Activated naive CD4-positive, alpha-beta T cell treated with anti-CD3 and anti-CD28 coated beads, Interleukin-2, amount 50 U/mL, for 16 hours (primary cell): ENCODE measurements around the gene STX10.

Experiments used
- DNase-seq: peaks from one replicate; pipeline ENCODE4 v3.0.0-alpha.2; 2020

STX10 gene

DNA sequence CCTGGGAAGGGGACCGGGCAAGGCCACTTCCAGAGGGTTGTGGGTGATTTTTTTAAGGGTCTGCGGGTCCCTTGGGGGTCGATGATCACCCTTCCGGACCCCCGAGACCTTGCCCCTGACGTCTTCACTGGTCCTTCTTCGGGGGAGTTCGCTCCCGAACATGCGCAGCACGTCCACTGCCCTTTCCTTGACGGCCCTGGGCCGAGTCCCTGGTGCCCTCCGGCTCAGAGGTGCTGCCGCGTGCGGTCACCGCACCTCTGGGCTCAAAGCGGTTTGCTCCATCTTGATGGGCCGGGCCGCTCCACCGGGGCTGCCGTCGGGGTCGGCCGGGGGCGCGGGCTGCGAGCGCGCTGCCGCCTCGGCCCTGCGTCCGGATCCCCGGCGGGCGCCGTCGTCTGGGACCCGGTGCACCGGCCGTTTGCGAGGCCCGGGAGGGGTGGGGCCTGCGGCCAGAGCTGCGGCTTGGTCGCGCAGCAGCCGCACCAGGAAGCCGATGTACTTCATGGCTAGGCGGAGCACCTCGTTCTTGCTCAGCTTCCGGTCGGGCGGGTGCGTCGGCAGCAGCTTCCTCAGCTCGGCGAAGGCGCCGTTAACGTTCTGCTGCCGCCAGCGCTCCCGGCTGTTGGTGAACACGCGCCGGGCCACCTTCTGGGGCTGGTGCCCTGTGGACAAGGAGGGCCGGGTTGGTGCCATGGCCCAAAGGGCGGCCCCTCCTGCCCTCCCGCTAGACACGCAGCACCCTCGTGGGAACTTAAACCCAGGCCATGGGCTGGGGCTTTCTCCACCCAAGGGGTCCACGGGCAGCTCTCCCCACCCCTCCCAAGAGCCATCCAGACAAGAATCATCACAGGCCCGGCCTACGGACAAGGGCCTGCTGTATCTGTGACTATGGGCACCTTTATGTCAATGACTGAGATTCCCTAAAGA lies 50.8 kb downstream of the STX10 start:
- peak; percentile 77 for DNase-seq

DNA sequence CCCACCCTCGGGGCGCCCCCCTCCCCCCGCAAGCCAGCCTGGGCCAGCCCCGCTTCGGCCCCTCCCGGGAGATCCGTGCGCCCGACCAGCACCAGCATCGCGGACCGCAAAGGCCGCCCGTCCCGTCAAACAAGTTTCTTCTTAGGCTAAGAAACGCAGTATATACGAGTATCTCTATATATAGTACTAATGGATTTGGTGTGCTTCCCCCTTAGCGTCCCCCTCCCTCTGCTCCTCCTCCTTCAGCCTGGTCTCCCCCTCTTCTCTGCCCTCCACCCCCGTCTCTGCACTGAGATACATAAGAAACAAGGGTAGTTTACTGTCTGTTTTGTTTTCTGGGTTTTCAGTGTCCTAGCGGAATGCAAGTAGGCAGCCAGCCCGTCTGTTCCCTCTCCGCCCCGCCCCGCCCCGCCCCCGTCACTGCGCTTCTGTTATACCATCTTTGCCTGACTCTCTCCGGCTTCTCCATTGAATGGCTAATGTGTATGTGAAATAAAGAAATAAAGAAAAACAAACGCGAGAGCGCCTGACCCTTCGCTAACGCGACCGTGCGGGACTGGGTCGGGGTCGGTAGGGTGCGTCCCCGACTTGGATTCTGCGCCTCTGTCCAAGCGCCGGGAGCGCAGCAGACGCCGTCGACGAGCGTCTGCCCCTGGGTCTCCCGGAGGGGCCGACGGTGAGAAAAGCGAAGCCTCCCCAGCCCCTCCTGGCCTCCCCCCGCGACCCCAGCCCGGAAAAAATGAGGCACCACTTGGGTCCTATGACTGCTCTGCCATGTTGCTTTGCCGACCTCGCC lies 51.7 kb downstream of the STX10 start:
- DNase-seq, result peak; percentile 29

DNA sequence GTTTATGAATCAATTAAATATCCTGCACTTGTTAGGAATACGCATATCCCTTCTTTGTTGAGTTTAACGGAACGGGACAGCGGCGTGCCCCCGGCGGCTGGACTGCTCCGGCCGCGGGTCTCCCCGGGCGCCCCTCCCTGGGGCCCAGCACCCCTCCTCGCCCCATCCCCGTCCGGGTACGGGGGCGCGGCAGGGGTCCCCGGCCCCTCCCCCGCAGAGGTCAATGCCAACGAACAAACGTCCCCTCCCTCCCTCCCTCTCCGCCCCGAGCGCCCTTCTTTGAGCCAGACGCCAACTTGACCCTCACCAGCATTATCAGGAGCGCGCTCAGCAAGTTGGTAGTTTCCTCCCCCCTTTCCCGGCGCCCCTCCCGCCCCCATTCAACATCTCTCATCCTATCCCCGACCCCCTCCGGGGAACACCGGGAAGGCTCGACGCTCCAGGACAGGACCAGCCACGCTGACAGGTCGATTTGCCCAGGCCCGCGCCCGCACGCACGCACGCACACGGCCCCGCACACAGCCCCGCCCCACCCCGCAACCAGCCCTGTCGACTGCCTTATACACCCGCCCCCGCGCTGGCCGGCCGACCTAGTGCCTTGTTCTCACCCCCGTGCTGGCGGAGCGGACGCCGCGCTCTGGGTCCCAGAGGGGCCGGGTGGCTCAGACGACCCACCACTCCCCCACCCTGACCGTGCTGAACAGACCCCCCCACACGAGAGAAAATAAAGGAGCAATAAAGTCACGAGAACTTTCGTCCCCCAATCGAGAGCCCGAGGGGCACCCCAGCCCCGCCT lies 52.5 kb downstream of the STX10 start:
- DNase-seq, result peak; percentile 26

DNA sequence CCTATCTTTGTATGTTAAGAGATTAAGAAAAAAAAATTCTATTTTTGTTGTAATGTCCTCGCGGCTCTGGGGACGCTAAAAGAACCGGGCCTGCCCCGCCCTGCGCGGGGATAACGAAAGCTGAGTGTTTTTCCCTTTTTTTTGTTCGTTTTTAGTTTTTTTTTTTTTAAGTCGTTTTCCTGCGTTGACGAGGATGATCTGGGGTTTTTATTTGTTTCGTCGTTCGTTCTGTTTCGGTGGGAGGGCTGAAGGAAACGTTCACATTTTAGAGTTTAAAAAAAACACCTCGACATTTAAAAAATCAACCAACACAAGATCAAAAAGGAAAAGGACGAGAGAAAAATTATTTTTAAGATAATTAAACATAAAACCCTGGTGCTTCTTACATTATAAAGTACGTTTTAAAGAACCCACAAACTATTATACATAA lies 53.1 kb downstream of the STX10 start:
- no peak for DNase-seq

DNA sequence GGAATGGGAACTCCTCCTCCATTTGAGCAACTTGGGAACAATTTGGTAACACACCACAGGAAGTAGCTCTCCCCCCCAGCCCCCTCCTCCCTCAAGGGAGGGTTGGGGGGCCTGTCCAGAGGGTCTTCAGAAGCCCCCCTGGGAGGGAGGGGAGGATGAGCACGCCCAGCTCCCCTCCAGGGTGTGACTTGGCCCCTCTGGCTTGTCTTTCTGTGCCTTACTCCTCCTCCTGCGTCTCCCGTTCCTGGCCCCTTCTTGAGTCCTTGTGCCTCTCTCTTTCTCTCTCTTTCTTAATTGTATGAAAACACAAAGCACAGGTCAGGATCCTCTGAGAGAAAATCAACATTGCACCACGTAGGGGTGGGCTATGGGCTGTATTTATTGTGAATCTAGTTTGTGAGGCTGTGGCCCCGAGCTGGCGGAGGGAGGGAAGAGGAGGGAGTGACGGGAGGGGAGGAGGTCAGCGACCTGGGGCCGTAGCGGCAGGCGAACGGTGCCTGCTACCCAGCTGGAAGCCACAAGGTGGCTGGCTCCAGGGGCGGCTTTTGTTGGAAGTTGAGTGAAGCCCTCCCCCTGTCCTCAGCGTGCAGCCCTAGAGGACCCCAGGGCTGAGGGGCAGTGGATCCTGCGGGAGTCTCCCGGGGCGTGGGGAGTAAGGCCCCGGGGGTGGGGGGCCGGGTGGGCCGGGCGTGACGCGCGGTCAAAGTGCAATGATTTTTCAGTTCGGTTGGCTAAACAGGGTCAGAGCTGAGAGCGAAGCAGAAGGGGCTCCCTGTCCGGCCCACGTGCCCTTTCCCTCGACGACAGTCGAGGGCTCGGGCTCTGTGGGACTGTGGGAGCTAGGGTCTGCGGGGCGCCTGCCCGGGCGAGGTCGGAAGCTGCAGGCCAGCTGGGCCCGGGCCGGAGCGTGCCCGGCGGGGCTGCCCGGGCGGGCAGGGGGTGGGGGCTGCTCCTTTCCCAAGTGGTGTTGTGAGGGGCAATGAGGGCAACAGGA lies 53.9 kb downstream of the STX10 start:
- no peak for DNase-seq

DNA sequence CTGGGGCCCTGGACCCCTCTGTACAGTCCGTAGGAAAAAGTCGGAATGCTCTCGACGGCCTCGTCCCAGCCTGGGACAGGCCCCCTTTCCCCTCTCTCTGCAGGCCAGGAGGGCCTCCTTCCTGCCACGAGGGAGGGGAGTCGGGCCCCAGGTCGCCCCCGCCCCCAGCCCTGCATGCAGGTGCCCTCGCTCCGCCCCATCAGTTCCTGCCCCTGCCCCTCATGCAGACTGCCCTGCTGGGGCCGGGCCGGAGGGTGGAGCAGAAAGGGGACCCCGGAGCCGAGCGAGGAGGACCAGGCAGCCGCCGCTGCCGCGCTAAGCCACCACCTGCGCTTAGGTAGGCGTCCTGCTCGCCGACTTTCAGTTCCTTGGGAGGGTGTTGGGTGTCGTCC lies 54.8 kb downstream of the STX10 start:
- DNase-seq, result no peak

DNA sequence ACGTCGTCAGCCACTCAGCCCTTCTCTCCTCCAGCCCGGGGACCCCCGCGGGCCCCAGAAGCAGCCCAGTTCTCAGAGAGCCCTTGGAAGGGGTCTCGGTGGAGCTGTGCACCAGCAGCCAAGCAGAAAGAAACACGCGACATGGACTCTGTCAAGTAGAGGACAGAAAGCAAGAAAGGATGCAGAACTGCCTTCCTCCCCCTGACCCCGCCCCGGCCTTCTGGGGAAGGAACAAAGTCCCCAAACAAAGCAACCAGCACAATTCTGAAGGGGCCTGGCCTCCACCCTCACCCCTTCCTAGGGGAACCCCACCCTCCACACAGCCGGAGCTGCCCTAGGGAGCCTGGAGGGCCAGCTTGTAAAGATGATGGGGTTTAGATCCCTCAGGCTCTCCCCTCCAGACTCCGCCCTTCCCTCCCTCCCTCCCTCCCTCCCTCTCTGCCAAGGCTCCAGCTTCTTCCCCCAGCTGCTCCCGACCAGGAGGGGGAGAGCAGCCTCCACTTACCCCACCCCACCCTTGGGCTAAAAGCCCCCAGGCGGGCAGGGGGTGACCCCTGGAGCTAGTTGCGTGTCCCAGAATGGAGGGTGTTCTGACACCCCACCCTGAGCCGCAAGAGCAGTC lies 55.3 kb downstream of the STX10 start:
- no peak for DNase-seq

DNA sequence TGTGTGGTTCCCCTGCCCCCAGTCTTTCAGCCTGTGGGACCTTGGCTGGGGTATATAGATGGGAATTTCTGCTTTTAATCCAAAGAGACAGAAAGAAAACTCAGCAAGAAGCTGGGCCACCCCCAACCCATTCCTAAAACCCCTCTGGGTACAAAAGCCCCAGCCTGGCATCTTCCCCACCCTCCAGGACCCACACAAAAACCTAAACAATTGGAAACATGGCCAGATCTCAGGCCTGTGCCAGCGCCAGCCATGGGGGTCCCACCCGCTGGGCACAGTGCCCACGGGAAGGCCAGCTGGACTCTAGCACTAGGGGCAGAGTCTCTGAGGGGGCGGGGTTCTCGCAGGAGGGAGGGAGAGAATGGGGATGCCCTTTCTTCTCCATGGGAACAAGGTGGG lies 56.1 kb downstream of the STX10 start:
- DNase-seq, result no peak
